HT-29 (cell line): Measurements from ENCODE around the gene GRAMD4. TPM values are rescaled to one million over a fixed set of nuclear protein-coding genes. Genes with fewer than 3 reads are reported as not detected.

Experiments used
- DNase-seq: peaks from one replicate; pipeline ENCODE4 v3.0.0-alpha.2; 2015; ENCODE audit warnings: low spot score
- total RNA-seq: library from RNA; depleted of rRNA; stranded (reverse); fragments of >200 nt; shearing (Covaris generic); gene quantifications from 2 replicates; pipeline ENCODE4 v1.2.3, GENCODE V29; 2014

Gene GRAMD4
- total RNA-seq, 1 experiment from 2014 or later, result 22.5 TPM

DNA sequence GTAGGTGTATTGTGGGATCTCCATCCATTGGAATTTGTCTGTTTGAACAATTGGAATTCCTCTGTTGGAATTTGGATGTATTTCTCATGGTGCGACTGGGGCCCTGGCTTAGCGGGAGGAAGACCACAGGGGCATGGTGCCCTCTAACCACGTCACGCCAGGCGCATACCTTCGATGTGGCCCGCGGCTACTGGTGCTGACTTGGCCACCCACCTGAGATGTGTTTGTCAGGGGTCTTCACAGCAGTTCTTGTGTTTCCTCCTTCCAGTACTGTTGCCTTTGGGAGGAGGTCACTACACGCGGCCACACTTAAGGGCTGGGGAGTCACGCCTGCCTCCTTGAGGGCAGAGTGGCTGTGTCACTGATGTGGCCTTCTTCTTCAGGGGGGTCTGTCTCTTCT is 36.6 kb upstream of the GRAMD4 start:
- DNase-seq, result no peak

DNA sequence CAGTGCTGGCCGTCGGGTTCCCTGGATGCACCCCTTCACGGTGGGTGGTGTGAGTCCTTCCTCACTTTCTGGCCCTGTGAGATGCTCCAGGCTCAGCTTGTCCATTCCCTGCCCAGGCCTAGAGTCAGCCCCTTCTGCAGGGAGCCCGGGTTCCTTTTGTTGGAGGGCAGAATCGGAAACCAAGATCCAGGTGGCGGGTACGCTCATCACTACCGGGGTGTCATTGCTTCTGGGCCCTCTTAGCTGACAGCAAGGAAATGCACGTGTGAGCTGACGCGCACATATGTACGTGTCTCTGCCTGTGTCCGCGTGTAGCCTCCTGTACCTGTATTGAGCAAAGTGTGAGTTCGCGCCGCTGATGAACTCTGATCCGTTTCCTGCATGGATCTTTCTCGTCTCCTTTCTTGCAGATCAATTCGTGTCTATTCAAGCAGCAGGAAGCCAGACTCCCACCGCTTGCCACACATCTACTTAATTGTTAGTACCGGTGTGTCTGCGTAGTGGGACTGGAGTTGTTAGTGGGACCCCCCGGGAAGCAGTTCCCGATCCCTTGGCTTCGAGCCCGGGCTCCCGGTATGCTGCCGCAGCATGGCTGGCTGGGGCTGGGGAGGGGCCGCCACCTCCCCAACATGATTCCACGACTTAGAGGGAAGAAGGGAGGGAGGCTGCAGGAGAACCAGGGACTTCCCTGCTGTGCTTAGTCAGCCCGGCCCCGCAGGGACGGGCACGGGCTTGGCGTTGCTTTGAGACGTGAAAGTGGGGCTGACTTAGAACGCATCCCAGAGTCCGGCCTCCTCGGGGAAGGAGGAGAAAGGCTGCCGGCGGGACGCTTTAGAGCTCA is 35.9 kb upstream of the GRAMD4 start:
- DNase-seq, result no peak

DNA sequence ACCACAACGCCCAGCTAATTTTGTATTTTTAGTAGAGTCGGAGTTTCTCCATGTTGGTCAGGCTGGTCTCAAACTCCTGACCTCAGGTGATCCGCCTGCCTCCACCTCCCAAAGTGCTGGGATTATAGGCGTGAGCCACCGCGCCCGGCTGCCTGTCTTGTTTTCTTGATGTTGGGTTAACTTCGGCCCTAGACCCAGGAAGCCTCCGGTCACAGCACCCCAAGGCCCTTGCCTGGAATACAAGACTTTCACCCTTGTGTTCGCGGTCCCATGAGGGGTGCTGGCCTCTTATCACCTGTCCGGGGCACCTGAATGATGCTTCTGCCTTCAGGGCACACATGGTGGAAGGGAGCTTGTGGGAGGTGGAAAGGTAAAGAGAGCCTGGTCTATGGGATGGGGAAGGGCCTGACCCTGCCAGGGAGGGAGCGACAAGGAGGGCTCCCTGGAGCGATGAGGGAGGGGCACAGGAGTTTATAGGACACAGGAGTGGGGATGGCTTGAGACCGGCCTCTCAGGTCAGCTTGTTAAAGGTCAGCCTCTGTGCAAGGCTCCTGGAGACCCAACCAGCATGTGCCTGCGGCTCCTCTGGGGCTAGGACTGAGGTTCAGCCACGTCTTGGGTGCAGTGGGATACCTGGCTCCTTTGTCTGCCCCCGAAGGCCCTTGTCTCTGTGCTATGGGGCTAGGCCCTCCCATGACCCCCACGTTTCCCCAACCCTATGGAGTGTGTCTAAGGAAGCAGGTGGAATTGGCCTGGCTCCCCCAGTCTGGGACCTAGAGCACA is 34.7 kb upstream of the GRAMD4 start:
- DNase-seq, result no peak

DNA sequence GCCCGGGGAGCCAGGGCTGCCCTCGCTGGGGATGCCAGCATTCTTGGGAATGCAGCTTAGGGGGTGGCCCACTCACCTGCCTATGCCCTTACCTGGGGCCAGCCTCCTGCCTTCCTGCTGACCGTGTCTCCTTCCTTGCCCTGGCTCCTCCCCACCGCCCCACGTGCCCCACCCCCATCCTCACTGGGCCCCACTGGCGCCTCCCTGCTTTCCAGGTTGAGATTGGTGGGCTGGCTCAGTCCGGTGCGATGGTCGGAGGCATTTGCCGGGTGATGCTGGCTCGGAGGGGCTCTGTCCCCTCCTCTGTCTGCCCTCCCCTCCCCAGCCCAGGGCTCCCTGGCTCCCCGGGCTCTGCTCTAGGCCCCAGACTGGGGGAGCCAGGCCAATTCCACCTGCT is 34.1 kb upstream of the GRAMD4 start:
- no peak for DNase-seq

DNA sequence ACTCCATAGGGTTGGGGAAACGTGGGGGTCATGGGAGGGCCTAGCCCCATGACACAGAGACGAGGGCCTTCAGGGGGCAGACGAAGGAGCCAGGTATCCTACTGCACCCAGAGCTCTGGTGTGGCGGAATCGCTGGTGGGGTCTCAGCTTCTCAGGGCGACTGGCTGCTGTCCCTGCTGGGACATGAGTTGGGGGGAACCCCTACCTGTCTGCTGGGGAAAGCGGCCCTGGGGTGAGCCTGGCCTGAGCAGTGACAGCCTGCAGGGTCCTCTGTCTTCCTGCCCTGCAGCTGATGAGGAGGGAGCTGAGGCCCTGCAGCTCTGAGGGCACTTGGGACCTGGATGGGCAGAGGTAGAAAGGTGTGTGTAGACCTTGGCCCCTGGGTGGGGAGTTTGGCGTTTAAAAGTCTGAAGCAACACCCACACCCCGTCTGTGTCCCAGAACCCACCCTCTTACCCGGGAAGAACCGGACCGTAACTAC is 33.6 kb upstream of the GRAMD4 start:
- DNase-seq, result no peak

DNA sequence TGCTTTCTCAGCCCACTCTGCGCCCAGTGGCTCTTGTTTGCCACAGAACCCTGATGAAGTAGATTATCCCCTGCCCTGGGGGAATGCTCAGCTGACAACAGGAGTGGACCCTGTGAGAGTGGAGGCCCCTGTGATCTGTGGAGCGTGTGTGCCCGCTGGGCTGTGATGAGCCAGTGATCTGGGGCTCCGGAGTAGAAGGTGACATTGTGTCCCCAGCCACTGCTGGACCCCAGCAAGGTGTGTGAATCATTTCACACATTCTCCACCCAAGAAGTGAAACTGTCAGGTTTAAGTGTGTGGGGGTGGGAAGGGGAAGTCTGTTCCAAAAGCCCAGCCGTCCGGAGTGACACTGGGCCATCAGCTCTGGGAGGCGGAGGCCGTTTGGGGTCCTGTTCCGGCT is 33.1 kb upstream of the GRAMD4 start:
- no peak for DNase-seq

DNA sequence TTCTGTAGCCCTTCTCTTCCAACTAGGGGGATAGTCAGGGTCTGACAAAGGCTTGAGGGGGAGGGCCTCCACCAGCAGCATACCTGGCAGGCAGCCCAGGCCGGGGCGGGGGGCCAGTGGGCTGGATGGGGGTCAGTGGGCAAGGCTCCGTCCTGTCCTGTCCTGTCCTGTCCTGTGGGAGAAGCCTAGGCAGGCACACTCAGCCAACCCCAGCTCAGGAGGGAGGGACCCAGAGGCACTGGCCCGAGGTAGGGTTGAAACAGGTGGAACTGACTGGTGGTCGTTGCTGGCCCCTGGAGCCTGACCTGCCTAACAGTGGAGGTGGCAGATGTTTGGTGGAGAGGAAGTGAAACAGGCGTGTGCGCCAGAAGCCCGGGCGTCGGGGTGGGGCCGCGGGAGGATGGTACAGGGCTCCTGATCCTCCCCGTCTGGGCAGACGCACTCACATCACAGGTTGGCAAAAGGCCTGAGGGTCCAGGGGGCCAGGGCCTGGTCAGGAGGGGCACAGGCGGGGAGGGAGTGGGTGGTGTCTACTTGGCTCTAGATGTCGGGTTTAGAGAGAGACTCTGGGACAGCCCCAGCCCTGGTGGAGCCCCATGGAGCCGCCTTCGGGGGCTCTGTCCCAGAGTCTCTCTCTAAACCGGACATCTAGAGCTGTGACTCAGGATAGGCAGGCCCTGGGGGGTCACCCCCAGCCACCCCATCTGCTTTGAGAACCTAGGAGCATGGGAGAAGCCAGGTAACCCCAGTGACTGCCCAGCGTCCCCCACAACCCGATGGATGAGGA is 32.5 kb upstream of the GRAMD4 start:
- no peak for DNase-seq

DNA sequence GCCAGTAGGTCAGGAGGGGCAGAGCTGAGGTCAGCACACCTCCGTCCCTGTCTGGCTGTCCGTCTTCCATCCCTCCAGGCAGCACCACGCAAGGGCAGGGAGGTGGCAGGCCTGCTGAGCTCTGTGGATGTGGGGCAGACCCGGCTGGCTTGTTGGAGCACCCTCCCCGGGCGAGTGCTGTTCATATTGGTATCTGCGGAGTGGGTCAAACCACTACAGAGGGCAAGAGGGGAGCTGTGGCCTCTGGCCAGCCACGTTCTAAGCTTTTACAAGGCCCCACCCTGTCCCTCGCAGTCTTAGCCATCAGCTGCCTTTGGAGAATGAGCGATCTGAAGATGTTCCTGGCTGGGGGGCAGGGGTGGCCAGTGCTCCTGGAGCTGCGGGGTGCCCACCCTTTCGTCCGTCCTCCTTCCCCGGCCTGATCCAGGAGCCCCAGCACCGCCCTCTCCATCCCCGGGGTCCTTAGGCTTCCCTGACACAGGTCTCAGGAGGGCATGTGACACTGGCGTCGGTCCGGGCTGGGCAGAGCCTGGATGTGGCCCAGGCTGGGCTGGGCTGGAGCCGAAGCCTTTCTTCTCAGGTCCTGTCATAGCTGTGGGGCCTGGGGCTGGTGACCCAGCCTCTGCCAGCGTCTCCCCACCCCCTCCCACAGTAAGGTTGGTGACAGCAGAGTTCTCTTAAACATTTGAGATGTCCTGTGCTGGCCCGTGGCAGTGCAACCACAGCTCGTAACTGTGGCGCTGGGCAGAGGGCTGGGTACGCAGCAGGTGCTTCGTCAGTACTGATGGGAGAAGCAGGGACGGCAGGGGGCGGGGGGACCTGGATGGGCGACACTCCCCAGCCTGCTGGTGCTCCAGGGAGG is 31.7 kb upstream of the GRAMD4 start:
- peak; percentile 25 for DNase-seq

DNA sequence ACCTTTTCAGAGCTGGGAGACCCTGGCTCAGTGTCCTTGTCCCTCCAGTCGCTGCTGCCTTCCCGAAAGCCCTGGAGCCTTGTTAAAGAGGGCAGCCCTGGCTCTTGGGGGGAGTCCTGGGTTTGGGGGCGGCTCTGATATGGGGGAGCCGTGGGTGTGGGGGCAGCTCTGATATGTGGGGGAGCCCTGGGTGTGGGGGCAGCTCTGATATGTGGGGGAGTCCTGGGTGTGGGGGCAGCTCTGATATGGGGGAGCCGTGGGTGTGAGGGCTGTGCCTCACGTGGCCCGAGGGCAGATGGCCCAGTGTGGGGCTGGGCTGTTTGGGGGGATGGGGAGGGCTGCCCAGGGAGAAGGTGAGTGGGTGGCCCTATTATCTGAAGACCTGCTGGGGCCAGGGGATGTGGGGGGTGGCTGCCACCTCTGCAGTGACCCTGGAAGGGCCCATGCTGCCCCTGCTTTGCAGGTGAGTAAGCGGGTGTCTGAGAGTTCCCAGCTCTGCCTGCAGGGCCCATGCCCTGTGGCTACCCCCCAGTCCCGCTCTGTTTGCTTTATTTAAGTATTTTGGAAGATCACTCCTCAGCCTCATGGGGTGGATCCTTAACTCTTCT is 30.9 kb upstream of the GRAMD4 start:
- no peak for DNase-seq

DNA sequence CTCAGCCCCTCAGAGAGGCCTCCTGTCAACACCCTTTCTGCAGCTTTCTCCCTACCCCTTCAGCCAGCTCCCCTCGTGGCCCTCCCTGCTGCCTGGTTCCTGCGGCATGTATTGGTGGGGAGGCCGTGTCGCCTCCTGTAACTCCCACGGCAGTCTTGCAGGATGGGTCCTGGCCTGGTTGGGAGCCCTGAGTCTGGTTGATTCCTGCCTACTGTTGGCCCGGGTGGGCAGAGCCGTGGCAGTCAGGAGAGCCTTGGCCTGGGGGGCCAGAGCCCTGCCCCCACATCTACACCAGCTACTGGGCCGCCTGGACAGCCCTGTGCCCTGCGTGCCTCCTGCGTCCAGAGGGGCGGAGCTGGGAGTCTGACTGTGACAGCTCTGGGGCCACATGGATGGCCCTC is 30.3 kb upstream of the GRAMD4 start:
- DNase-seq, result no peak

DNA sequence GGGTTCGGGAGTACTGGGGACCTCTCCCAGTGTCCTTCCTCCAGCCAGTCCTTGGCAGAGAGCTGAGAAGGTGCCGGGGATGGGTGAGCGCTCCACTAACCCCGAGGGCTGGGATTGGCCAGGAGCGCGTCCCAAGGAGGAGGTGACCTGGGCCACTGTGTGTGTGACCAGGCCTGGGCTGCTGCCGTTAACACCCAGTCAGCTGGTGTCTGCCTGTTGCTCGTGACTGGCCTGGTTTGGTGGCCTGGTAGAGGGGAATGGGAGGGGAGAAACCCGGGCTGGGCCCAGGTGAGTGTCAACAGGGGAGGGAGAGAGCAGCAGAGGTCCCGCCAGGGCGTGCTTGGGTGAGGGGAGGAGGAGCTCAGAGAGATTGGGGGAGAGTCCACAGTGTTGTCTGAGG is 29.9 kb upstream of the GRAMD4 start:
- DNase-seq, result no peak

DNA sequence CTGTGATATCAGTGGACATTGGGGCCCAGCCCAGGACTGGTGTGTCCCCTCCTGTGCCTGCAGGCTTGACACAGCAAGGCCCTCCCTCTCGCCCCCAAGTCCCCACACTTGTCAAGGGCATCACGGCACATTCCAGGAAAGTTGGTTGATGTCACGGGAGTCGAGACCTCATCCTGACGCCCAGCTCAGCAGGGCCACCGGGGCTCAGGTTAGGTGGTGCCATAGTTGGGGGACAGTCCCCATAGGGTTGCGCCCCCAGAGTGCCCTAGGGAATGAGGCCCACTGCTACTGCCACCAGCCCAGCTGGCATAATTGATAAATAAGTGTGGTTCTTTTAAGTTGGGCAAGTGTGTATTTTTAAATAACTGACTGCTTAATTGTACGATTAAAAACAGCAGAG is 28.3 kb upstream of the GRAMD4 start:
- no peak for DNase-seq

DNA sequence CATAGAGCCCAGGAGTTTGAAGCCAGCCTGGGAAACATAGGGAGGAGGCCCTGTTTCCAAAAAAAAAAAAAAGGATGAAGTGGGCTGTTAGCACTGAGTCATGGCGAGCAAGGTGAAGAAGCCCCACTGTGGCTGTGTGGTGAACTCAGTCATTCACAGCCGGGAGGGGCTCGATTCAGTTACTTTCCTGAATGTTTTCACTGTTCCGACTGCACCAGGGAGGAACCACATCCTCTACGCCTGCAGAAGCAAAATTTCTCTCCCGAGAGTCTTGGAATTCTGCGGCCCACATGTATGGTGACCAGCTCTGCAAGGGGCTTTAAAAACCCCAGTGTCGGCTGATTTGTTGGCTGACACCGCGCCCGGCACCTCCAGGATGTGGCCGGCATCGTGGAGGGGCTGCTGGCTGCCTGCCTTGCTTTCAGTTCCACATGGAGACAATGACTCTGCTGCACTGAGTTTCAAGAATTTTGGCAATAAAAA is 27.8 kb upstream of the GRAMD4 start:
- DNase-seq, result no peak

DNA sequence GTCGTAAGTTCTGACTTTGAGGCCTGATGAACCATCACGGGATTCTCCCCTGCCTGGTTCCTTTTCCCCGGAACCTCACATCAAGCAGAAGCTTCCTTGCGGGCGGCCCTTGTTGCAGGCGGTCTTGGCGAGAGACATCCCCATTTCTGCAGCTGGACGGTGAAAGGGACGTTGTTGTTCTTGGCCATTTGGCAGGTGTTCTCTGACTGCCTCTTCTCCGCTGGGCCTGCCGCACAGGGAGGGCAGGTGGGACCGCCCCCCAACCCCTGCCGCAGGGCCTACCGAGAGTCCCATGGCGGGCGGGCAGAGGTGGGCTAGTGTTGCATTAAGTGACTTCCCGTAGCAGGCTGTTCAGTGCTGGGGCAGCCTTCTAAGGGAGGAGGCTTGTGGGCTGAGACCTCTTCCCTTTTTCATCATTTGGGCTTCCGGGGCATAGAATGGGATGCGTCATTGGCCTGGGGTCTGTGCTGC is 26.9 kb upstream of the GRAMD4 start:
- DNase-seq, result no peak

DNA sequence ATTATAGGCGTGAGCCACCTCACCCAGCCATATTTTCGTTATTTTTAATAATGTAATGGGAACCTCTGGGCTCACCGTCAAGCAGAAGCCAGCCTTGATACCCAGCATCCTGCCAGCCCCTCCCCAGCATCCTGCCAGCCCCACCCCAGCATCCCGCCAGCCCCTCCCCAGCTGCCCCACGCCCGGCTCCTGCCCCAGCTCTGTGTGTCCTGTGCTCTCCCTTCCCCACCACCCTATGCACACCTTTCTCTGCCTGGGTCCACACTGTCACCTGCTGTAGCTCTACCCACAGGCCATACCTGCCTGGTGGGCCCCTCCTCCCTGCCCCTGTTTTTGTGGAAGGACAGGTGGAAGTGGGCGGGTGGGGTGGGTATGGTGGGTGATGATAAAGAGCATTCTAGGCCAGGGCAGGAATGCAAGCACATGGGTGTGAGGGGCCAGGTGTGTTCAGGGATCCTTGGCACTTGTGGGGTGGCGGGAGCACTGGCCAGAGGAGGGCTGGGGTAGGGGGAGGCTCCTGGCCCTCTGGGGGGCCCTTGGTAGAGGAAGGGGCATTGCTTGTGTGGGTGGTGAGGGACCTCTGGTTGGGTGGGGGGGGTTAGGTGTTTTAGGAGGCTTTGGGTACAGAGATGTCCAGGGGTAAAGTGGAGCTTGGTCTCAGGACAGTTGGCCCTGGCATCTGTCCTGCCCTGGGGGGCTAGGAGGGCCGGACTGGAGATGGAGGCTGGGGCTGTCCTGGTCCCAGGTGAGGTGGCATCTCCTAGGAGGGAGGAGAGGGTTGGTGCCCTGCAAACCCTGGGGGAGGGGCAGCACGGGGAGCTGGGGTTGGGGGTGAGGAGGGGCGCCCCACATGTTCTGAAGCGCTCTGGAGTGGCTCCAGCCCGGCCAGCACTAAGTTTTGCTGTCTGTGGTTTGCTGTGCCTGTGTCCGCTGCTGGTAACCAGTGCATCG is 25.9 kb upstream of the GRAMD4 start:
- no peak for DNase-seq

DNA sequence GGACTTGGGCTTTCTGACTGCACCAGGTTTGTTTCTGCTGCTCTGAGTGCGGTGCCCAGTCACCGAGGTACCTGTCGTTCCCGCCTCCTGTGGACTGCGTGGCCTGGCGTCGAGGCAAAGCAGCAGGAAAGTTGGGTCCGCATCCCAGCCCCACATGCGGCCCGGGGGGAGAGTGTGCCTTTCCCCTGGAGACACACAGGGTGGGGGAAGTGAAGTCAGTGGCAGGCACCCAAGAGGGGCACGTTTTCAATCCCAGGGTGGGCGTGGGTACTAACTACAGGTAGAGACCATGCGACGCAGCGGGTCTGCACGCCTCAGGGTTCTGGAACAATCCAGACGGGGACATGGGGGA is 25.3 kb upstream of the GRAMD4 start:
- DNase-seq, result no peak

DNA sequence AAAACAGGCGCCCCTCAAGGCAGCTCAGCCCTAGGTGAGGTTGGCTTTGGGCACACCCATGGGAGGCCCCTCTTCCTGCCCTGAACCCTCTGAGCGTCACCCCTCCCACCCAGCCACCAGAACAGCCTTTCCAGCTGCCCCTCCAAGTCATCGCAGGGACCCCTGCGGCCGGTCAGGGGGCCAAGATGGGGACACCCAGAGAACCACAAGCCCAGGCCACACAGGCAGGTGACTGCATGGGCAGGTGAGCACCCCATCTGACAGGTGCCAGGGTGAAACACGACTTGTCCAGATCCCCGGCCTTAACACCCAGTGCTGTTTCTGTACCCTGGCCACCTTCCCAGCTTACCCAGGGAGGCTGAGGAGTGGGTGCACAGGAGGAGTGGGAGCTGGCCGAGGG is 24.6 kb upstream of the GRAMD4 start:
- DNase-seq, result no peak

DNA sequence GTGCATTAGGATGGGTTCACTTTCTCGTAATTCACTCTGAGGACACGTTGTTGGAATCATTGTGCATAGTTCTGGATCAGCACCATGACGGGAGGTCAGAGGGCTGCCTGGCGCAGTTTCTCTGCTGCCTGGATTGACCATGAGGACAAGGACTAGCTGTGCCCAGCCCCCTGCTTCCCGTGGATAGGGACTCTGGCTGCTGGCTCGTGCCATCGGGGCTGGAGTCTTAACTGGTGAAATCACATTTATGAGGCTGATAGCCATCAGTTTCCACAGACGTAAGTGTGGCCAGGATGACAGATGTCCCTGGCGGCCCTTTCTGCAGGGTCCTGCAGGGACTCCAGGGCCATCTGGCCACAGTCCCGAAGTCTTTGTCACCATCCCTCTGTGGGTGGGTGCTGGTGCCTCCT is 24.1 kb upstream of the GRAMD4 start:
- peak; percentile 11 for DNase-seq

DNA sequence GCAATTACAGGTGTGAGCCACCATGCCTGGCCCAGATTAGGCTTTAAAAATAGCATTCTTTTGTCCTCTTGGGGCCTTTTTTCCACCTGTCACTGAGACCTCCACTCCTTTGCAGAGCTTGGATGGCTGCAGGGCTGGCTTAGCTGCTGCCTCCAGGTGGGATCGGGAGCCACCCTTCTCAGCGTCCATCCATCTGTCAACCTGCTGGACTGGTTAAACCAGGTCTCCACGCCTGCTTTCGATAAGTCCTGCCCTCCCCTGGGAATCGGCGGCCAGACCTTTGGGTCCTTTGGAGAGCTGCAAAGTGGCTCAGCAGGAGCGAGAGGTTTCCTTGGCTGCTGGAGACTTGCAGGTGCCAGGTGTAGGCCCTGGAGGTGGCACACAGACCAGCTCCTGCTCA is 23.4 kb upstream of the GRAMD4 start:
- DNase-seq, result peak; percentile 97
